Glutamatergic neuron (in vitro differentiated cells): ENCODE data around the gene FAM168B. TPM values are rescaled to one million over a fixed set of nuclear protein-coding genes. Genes with fewer than 3 reads are reported as not detected.

Experiments
- DNase-seq: peaks from one replicate; pipeline ENCODE4 v3.0.0; 2022
- H3K27ac Mint-ChIP-seq: one replicate; pipeline ENCODE4 v1.8.0; 2020; ENCODE audit warnings: mild to moderate bottlenecking, mixed read lengths, inconsistent platforms; ENCODE audit not compliant: unreplicated experiment
- H3K27me3 Mint-ChIP-seq: one replicate; pipeline ENCODE4 v1.8.0; 2020; ENCODE audit warnings: mild to moderate bottlenecking, moderate library complexity, mixed read lengths, inconsistent platforms; ENCODE audit not compliant: unreplicated experiment
- H3K36me3 Mint-ChIP-seq: one replicate; pipeline ENCODE4 v1.8.0; 2020; ENCODE audit warnings: mild to moderate bottlenecking, mixed read lengths, inconsistent platforms; ENCODE audit not compliant: unreplicated experiment
- H3K4me1 Mint-ChIP-seq: one replicate; pipeline ENCODE4 v1.8.0; 2020; ENCODE audit warnings: mild to moderate bottlenecking, low read depth, mixed read lengths, inconsistent platforms; ENCODE audit not compliant: unreplicated experiment
- H3K4me3 Mint-ChIP-seq: one replicate; pipeline ENCODE4 v1.8.0; 2020; ENCODE audit warnings: mild to moderate bottlenecking, mixed read lengths, inconsistent platforms; ENCODE audit not compliant: unreplicated experiment
- H3K9me3 Mint-ChIP-seq: one replicate; pipeline ENCODE4 v1.8.0; 2020; ENCODE audit warnings: mild to moderate bottlenecking, moderate library complexity, mixed read lengths, inconsistent platforms; ENCODE audit not compliant: unreplicated experiment
- total RNA-seq: library from RNA; stranded (reverse); fragmentation: NEBNext Ultra II Directional; extraction: Animal tissue kit (Norgen Biotek cat#: 25700); gene quantifications from one replicate; pipeline ENCODE4 v1.2.1, GENCODE V29; 2021; ENCODE audit not compliant: unreplicated experiment
- TF ChIP-seq, protein P1 (sequence below): fragments of 200-600 bp; sonication (generic); IDR thresholded peaks from one replicate; pipeline ENCODE4 v1.5.0; 2021; ENCODE audit not compliant: partially characterized antibody, unreplicated experiment

FAM168B gene
- total RNA-seq, 1 donor from 2014 or later: 118 TPM

GRCh38 chr2:131014141-131014540 is 79.1 kb downstream of the FAM168B start:
- Mint-ChIP-seq H3K4me1 (peaks cover 12% of the 10 kb centered on the region), H3K9me3 (peaks cover 3% of the 10 kb centered on the region), H3K27ac (no peak overlapping the region), H3K36me3 (no peaks in the 10 kb centered on the region), H3K27me3 (peaks cover 5% of the 10 kb centered on the region), H3K4me3 (no peak overlapping the region)
- DNase-seq: no peak
- TF ChIP-seq, protein P1, sequence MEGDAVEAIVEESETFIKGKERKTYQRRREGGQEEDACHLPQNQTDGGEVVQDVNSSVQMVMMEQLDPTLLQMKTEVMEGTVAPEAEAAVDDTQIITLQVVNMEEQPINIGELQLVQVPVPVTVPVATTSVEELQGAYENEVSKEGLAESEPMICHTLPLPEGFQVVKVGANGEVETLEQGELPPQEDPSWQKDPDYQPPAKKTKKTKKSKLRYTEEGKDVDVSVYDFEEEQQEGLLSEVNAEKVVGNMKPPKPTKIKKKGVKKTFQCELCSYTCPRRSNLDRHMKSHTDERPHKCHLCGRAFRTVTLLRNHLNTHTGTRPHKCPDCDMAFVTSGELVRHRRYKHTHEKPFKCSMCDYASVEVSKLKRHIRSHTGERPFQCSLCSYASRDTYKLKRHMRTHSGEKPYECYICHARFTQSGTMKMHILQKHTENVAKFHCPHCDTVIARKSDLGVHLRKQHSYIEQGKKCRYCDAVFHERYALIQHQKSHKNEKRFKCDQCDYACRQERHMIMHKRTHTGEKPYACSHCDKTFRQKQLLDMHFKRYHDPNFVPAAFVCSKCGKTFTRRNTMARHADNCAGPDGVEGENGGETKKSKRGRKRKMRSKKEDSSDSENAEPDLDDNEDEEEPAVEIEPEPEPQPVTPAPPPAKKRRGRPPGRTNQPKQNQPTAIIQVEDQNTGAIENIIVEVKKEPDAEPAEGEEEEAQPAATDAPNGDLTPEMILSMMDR: no peak

GRCh38 chr2:131011486-131011885 is 81.8 kb downstream of the FAM168B start:
- TF ChIP-seq, protein P1: no peak
- no peak overlapping the region for H3K4me3 Mint-ChIP-seq
- H3K9me3 Mint-ChIP-seq: peaks cover 3% of the 10 kb centered on the region
- H3K27me3 Mint-ChIP-seq: peaks cover 5% of the 10 kb centered on the region
- peak overlapping the region; percentile 1 for H3K27ac Mint-ChIP-seq
- peaks cover 12% of the 10 kb centered on the region for H3K4me1 Mint-ChIP-seq
- no peak for DNase-seq
- no peaks in the 10 kb centered on the region for H3K36me3 Mint-ChIP-seq

- H3K4me3 Mint-ChIP-seq: no peak overlapping the region
- no peak overlapping the region for H3K27ac Mint-ChIP-seq
- H3K9me3 Mint-ChIP-seq: peaks cover 5% of the 10 kb centered on the region
- DNase-seq: no peak
- no peaks in the 10 kb centered on the region for H3K36me3 Mint-ChIP-seq
- H3K27me3 Mint-ChIP-seq: peaks cover 5% of the 10 kb centered on the region
- TF ChIP-seq, protein P1: no peak
- peaks cover 12% of the 10 kb centered on the region for H3K4me1 Mint-ChIP-seq
Measured at GRCh38 chr2:131010566-131010965, 82.7 kb downstream of the FAM168B start.

GRCh38 chr2:131009713-131010475 is 83.4 kb downstream of the FAM168B start:
- Mint-ChIP-seq H3K27me3 (peaks cover 5% of the 10 kb centered on the region), H3K4me1 (peaks cover 13% of the 10 kb centered on the region), H3K27ac (no peak overlapping the region), H3K4me3 (no peak overlapping the region), H3K9me3 (peaks cover 5% of the 10 kb centered on the region), H3K36me3 (no peaks in the 10 kb centered on the region)
- no peak for DNase-seq
- TF ChIP-seq, protein P1: no peak

DNA sequence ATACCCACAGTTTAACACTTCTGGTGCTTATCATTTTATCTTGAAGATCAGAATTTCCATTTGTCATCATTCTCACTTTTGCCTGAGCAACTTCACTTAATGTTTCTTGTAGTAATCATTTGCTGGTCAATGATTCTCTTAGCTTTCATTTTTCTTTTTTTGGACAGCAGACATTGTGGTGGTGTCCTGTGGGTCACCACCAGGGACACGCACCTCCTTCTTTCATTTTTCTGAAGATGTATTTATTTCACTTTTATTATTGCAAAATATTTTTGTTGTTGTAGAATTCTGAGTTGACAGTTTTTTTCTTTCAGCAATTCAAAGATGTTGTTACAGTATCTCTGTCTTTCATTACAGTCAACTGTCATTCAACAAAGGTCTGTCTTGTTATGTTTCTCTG is 84.3 kb downstream of the FAM168B start:
- Mint-ChIP-seq H3K27me3 (peaks cover 5% of the 10 kb centered on the region), H3K27ac (no peak overlapping the region), H3K4me1 (peaks cover 11% of the 10 kb centered on the region), H3K9me3 (peaks cover 5% of the 10 kb centered on the region), H3K36me3 (no peaks in the 10 kb centered on the region), H3K4me3 (no peak overlapping the region)
- DNase-seq: no peak
- TF ChIP-seq, protein P1: peak; percentile 9
